Stimulated activated CD8-positive, alpha-beta memory T cell treated with anti-CD3 and anti-CD28 coated beads, Interleukin-15, amount 100 ng/mL, for 48 hours (primary cell): ENCODE data around the gene EIF4G3.
"Not testable (repeated sequence)": the region's sequence is repeated elsewhere in the genome, so short reads cannot be mapped to it uniquely, and the experiment has no call there.

ENCODE experiments used
- DNase-seq, 2 donors: peaks; one replicate each; pipeline ENCODE4 v3.0.0-alpha.2; 2020; ENCODE audit warnings: low read depth in 2 of 2

EIF4G3 gene, protein sequence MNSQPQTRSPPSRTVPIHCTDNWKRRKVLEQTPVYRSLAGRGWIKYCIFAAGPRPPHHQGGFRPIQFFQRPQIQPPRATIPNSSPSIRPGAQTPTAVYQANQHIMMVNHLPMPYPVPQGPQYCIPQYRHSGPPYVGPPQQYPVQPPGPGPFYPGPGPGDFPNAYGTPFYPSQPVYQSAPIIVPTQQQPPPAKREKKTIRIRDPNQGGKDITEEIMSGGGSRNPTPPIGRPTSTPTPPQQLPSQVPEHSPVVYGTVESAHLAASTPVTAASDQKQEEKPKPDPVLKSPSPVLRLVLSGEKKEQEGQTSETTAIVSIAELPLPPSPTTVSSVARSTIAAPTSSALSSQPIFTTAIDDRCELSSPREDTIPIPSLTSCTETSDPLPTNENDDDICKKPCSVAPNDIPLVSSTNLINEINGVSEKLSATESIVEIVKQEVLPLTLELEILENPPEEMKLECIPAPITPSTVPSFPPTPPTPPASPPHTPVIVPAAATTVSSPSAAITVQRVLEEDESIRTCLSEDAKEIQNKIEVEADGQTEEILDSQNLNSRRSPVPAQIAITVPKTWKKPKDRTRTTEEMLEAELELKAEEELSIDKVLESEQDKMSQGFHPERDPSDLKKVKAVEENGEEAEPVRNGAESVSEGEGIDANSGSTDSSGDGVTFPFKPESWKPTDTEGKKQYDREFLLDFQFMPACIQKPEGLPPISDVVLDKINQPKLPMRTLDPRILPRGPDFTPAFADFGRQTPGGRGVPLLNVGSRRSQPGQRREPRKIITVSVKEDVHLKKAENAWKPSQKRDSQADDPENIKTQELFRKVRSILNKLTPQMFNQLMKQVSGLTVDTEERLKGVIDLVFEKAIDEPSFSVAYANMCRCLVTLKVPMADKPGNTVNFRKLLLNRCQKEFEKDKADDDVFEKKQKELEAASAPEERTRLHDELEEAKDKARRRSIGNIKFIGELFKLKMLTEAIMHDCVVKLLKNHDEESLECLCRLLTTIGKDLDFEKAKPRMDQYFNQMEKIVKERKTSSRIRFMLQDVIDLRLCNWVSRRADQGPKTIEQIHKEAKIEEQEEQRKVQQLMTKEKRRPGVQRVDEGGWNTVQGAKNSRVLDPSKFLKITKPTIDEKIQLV (N-terminal part only)

GRCh38 chr1:21176586-21177555, at the start of gene EIF4G3:
EIF4G3 (minus strand) TSS chr1:21176897; CDS start chr1:21002742, 174,155 bp downstream.
- DNase-seq, result peak; percentile 97

GRCh38 chr1:21225065-21225464, 48.4 kb upstream of the EIF4G3 start:
- DNase-seq, result no peak

- DNase-seq, result no peak
Measured at GRCh38 chr1:21220815-21221214, 44.1 kb upstream of the EIF4G3 start.

- no peak for DNase-seq
Measured at GRCh38 chr1:21219674-21220073, 43.0 kb upstream of the EIF4G3 start.

DNA sequence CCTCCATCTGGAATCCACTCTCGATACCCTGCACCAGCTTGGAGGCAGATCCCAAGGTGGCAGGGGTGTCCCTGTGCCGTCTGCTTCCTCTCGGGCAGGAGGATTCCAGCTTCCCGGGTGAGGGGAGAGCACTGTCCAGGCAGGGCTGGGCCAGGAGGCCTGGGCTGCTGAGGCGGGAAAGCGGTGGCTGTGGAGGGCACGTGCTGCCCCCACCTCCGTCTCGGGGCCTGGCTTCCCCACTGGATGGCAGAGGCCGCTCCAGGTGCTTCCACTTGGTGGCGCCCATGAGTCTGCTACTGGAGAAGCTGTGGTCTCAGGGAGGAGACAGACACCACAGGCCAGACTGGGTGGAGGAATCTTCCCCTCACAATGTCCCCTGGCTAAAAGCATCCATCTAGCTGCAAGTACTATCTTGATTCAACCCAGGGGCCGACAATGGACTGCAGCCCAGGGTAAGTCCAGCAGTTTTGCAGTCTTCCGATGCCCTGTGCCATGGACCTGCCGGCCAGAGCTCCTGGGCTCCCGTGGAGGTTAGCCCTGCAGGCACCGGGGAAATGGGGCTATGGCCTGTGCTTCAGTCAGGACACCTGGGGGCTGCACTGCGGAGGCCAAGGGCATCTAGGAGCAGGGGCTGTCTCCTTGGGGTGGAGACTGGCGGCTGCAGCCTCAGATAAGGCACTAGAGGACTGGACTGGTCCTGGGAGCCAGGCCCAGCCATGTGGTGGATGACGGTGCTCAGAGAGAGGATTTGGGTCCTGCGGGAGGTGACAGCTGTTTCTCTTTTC, 41.3 kb upstream of the EIF4G3 start:
- DNase-seq, result peak in 1 of 2 donors; percentile 20

- DNase-seq, result peak; percentile 40 to 46
Measured at GRCh38 chr1:21216835-21217811, 40.4 kb upstream of the EIF4G3 start.

GRCh38 chr1:21212126-21212525, 35.4 kb upstream of the EIF4G3 start:
- no peak for DNase-seq

DNA sequence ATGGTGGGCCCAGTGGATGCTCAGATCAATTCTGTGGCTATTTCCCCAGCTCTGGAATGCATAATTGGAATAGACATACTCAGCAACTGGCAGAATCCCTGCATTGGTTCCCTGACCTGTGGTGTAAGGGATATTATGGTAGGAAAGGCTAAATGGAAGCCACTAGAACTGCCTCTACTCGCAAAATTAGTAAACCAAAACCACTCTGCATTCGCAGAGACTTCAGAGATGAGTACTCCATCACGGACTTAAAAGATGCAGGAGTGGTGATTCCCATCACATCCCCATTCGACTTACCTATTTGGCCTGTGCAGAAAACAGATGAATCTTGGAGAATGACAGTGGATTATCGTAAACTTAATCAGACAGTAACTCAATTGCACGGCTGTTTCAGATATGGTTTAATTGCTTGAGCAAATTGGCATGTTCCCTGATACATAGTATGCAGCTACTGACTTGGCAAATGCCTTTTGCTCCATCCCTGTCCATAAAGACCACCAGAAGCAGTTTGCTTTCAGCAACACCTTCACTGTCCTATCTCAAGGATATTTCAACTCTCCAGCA, 31.5 kb upstream of the EIF4G3 start:
- DNase-seq, result not testable (repeated sequence)

GRCh38 chr1:21206117-21206516, 29.4 kb upstream of the EIF4G3 start:
- DNase-seq, result no peak

DNA sequence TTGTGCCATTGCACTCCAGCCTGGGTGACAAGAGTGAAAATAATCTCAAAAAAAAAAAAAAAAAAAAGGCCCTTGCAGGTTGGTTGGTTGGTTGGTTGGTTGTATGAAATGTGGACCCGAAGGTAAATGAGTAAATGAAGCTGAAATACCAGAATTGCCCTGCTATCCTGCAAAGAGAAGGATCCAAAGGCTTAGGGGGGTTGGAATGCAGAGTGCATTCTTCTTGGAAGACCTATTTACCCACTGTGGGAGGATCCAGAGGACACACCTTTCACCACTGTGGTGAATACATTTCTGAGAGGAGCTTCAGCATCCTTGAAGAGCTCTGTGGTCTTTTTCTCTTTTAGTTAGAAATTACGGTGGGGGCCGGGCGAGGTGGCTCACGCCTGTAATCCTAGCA, 28.7 kb upstream of the EIF4G3 start:
- DNase-seq, result no peak

DNA sequence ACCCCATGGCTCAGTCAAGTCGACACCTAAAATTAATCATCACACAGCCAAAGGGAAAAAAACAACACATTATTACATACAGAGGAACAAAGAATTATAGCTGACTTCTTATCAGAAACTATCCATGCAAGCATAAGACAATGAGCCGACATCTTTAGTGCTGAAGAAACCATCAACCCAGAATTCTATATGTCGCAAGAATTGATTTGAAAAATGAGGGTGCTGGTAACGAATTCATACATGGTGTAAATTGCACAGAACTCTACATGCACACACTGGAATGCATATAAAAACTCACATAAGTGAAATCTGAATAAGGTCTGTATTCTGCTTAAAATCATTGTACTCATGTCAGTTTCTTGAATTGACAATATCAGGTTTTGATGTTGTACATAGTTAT, 25.0 kb upstream of the EIF4G3 start:
- DNase-seq, result no peak

DNA sequence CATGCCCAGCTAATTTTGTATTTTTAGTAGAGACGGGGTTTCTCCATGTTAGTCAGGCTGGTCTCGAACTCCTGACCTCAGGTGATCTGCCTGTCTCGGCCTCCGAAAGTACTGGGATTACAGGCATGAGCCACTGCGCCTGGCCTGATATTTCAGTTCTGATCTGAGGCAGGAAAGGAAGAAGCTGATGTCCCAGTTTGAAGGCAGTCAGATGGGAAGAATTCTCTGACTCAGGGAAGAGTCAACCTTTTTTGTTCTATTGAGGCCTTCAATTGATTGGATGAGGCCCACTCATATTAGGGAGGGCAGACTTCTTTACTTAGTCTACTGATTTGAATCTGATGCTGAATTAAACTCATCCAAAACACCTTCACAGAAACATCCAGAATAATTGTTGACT, 24.5 kb upstream of the EIF4G3 start:
- DNase-seq, result not testable (repeated sequence)

DNA sequence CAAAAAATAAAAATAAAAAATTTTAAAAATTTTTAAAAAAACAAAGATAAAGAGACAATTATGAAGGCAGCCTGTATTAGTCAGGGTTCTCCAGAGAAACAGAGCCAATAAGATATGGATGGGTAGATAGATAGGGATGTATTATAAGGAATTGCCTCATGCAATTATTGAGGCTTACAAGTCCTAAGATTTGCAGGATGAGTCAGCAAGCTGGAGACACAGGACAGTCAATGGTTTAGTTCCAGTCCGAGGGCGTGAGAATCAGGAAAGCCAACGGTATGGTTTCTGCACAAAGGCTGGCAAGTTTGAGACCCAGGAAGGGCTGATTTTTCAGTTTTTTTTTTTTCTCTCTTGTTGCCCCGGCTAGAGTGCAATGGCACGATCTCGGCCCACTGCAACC, 24.1 kb upstream of the EIF4G3 start:
- DNase-seq, result no peak

- no peak for DNase-seq
Measured at GRCh38 chr1:21198929-21199328, 22.2 kb upstream of the EIF4G3 start.

GRCh38 chr1:21192871-21193270, 16.2 kb upstream of the EIF4G3 start:
- no peak for DNase-seq

DNA sequence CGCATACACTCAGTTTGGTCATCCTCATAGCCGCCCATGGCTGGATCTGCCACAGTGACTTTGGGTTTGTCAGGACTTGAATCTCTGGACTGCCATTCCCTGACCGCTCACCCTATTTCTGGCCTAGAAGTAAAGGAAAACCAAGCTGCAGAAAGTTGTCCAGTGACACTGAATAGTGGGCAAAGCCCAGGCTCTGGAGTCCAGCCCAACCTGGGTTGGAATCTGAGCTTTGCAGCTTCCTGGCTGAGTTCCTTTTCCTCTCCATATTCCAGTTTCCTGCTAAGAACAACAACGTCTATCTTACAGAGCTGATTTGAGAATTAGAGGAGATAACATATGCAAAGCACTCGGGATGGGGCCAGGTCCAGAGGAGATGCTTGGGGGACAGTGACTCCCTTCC, 15.6 kb upstream of the EIF4G3 start:
- no peak for DNase-seq

- DNase-seq, result not testable (repeated sequence)
Measured at GRCh38 chr1:21190771-21191170, 14.1 kb upstream of the EIF4G3 start.

DNA sequence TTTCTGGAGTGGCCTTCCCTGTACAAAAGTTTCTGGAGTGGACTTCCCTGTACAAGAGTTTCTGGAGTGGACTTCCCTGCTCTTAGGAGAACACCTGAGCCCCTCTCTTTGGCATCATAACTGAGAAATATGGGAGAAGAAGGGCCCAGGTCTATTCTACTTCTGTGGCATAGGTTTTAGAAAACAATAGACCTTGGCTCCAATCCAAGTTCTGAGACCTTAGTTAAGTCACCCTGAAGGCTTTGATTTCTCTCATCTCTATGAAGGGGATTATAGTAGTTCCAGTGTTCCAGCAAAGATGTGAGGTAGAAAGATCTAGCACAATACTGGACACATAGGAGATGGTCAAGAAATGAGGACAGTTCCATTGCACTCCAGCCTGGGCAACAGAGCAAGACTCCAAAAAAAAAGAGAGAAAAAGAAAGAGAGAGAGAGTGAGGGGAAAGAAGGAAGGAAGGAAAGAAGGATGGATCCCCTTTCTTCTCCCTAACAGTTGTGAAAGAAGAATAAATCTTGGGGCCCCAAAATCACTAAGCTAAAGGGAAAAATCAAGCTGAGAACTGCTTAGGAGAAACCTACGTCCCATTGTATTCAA, 13.3 kb upstream of the EIF4G3 start:
- no peak for DNase-seq
